ENCODE measurements around the gene DNAH7. TPM values are rescaled to one million over a fixed set of nuclear protein-coding genes. Genes with fewer than 3 reads are reported as not detected.

The DNAH7 gene
- total RNA-seq, 2 donors from 2014 or later, result 1.1 to 1.5 TPM

DNA sequence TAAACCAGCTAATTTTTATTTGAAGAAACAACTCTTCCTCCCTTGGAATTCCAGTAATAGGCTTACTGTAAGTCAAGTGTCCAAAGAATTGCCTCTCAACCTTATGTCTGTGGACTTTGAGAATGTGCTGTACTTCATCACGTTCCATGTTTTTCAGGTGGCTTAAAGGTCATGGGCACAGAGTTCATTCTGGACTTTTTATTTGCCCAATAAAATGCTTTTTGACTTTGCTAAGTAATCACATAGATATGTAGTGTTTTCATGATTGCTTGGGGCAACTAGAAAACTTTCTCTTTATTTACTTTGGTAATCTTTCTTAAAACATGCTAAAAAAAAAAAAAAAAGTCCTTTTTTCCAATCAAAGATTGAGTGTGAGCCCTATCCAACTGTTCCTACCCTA, 10.4 kb upstream of the DNAH7 start:
- Mint-ChIP-seq H3K27ac (no peak overlapping the region), H3K4me3 (no peak overlapping the region), H3K4me1 (no peaks in the 10 kb centered on the region), H3K27me3 (ENCODE audit: insufficient read depth) (peaks cover 2% of the 10 kb centered on the region), H3K9me3 (peaks cover 20% of the 10 kb centered on the region), H3K36me3 (ENCODE audit: low read depth) (no peaks in the 10 kb centered on the region)
- 97% methylated on average over 1 of the region's 1 CpG; no CpG with 5 or more reads in 1 of the 2 experiments for WGBS, 2 experiments (ENCODE audit: insufficient coverage in 1 of 2, insufficient read length in 1 of 2)
- no peak for DNase-seq
- Histone ChIP-seq H3K27ac (ENCODE audit: low read depth, low read length) (no peak overlapping the region), H3K4me3 (ENCODE audit: low read length) (no peak overlapping the region), H3K9ac (ENCODE audit: extremely low read depth, low read length, poor library complexity, severe bottlenecking) (no peak overlapping the region), H3K27me3 (ENCODE audit: control insufficient read depth, insufficient read depth, low read length, poor library complexity, severe bottlenecking) (no peaks in the 10 kb centered on the region), H3K36me3 (ENCODE audit: control insufficient read depth, insufficient read depth, low read length) (no peaks in the 10 kb centered on the region), H3K9me3 (ENCODE audit: control insufficient read depth, low read length) (peaks cover 13% of the 10 kb centered on the region), H3K4me1 (ENCODE audit: control insufficient read depth, insufficient read depth, low read length) (no peaks in the 10 kb centered on the region)
- TF ChIP-seq, protein P1, sequence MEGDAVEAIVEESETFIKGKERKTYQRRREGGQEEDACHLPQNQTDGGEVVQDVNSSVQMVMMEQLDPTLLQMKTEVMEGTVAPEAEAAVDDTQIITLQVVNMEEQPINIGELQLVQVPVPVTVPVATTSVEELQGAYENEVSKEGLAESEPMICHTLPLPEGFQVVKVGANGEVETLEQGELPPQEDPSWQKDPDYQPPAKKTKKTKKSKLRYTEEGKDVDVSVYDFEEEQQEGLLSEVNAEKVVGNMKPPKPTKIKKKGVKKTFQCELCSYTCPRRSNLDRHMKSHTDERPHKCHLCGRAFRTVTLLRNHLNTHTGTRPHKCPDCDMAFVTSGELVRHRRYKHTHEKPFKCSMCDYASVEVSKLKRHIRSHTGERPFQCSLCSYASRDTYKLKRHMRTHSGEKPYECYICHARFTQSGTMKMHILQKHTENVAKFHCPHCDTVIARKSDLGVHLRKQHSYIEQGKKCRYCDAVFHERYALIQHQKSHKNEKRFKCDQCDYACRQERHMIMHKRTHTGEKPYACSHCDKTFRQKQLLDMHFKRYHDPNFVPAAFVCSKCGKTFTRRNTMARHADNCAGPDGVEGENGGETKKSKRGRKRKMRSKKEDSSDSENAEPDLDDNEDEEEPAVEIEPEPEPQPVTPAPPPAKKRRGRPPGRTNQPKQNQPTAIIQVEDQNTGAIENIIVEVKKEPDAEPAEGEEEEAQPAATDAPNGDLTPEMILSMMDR (conservative IDR thresholded peaks at IDR 0.05), result no peak

DNA sequence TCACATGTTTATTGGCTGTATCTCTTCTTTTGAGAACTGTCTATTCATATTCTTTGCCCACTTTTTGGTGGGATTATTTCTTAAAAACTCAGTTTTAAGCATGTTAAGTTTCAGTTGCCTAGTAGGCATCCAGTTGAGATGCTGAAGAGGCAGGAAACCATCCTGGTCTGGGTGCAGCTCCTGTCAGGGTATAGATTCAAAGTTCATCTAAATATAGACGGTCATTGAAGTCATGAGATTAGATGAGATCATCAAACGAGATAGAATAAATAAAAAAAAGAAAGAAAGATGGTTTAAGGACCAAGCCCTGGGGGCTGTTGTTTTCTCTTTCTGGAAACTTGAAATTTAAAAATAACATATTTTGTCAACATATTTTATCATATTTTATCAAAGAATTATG, 9.2 kb upstream of the DNAH7 start:
- no peak overlapping the region for H3K27ac Mint-ChIP-seq
- Histone ChIP-seq H3K4me1 (ENCODE audit: control insufficient read depth, insufficient read depth, low read length) (no peaks in the 10 kb centered on the region), H3K4me3 (ENCODE audit: low read length) (no peak overlapping the region), H3K27ac (ENCODE audit: low read depth, low read length) (no peak overlapping the region), H3K9ac (ENCODE audit: extremely low read depth, low read length, poor library complexity, severe bottlenecking) (no peak overlapping the region), H3K27me3 (ENCODE audit: control insufficient read depth, insufficient read depth, low read length, poor library complexity, severe bottlenecking) (peaks cover 10% of the 10 kb centered on the region), H3K36me3 (ENCODE audit: control insufficient read depth, insufficient read depth, low read length) (no peaks in the 10 kb centered on the region), H3K9me3 (ENCODE audit: control insufficient read depth, low read length) (peaks cover 4% of the 10 kb centered on the region)
- WGBS, 2 experiments (ENCODE audit: insufficient coverage in 1 of 2, insufficient read length in 1 of 2), result 88% methylated on average over 2 of the region's 2 CpGs; no CpG with 5 or more reads in 1 of the 2 experiments
- no peaks in the 10 kb centered on the region for H3K36me3 Mint-ChIP-seq (ENCODE audit: low read depth)
- peaks cover 2% of the 10 kb centered on the region for H3K27me3 Mint-ChIP-seq (ENCODE audit: insufficient read depth)
- no peak overlapping the region for H3K4me3 Mint-ChIP-seq
- TF ChIP-seq, protein P1 (conservative IDR thresholded peaks at IDR 0.05), result no peak
- H3K9me3 Mint-ChIP-seq, result peaks cover 8% of the 10 kb centered on the region
- no peaks in the 10 kb centered on the region for H3K4me1 Mint-ChIP-seq
- no peak for DNase-seq

DNA sequence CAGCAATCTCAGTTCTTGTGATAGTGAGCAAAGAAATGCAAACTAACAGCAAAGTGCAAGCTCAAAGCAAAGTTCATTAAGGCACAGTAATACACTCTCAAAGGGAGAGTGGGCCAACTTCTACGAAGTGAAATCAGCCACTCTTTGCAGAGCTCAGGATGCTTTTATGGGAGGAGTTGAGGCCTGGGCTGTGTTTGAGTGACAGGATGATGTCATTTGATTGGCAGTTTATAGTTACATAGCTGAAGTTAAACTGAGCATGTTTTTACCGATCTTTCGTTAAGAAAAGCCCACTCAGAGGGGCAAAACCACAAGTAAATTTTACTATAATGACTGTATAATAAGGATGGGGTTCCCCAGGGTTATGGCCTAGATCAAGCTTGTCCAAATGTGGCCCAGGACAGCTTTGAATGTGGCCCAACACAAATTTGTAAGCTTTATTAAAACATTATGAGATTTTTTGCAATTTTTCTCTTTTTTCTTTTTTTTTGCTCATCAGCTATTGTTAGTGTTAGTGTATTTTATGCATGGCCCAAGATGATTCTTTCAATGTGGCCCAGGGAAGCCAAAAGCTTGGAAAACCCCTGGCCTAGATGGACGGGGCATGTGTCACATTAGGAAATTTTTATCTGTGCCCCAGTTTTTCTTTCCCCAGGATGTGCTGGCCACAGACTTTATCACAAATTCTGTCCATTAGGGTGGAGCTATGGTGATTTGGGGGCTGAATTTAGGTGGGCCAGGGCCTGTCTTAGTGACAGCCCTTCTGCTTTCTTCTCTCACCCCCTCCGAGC, 8.3 kb upstream of the DNAH7 start:
- Mint-ChIP-seq H3K9me3 (peaks cover under 1% of the 10 kb centered on the region), H3K27ac (no peak overlapping the region)

More for the DNA sequence above, 8.3 kb upstream of the DNAH7 start:
- H3K27me3 Mint-ChIP-seq (ENCODE audit: insufficient read depth), result peaks cover under 1% of the 10 kb centered on the region
- Histone ChIP-seq H3K27me3 (ENCODE audit: control insufficient read depth, insufficient read depth, low read length, poor library complexity, severe bottlenecking) (peaks cover 19% of the 10 kb centered on the region), H3K4me1 (ENCODE audit: control insufficient read depth, insufficient read depth, low read length) (no peaks in the 10 kb centered on the region), H3K9me3 (ENCODE audit: control insufficient read depth, low read length) (no peaks in the 10 kb centered on the region), H3K9ac (ENCODE audit: extremely low read depth, low read length, poor library complexity, severe bottlenecking) (no peak overlapping the region), H3K36me3 (ENCODE audit: control insufficient read depth, insufficient read depth, low read length) (no peaks in the 10 kb centered on the region), H3K4me3 (ENCODE audit: low read length) (no peak overlapping the region), H3K27ac (ENCODE audit: low read depth, low read length) (no peak overlapping the region)
- TF ChIP-seq, protein P1 (conservative IDR thresholded peaks at IDR 0.05), result no peak
- H3K4me3 Mint-ChIP-seq, result no peak overlapping the region
- H3K36me3 Mint-ChIP-seq (ENCODE audit: low read depth), result no peaks in the 10 kb centered on the region
- no peaks in the 10 kb centered on the region for H3K4me1 Mint-ChIP-seq
- DNase-seq, result no peak
- WGBS, 2 experiments (ENCODE audit: insufficient coverage in 1 of 2, insufficient read length in 1 of 2), result 72 to 81% methylated on average over 3 to 5 of the region's 5 CpGs

All from endodermal cell (in vitro differentiated cells).